GM10248 (cell line): Measurements from ENCODE around the gene FOXI2.

Experiments
- CTCF ChIA-PET: fragments of 300-600 bp; sonication (Branson Sonifier 250); formaldehyde crosslinking; extraction: SDS; loops from one replicate; lab custom pipeline; 2021; ENCODE audit warnings: antibody characterized with exemption; lab: Yijun Ruan, JAX
- POLR2A ChIA-PET: fragments of 350-650 bp; sonication (Branson Sonifier 250); formaldehyde crosslinking; extraction: SDS; loops from one replicate; lab custom pipeline; 2020; ENCODE audit warnings: antibody characterized with exemption; lab: Yijun Ruan, JAX
- DNase-seq: peaks from one replicate; pipeline ENCODE4 v3.0.0; 2012; ENCODE audit errors: extremely low spot score
- TF ChIP-seq, protein P1 (sequence below): IDR thresholded peaks from 2 replicates; pipeline ENCODE4 v1.5.1; 2012; ENCODE audit warnings: mild to moderate bottlenecking, low read depth; ENCODE audit errors: extremely low read depth, missing control alignments, control extremely low read depth

FOXI2 gene

DNA sequence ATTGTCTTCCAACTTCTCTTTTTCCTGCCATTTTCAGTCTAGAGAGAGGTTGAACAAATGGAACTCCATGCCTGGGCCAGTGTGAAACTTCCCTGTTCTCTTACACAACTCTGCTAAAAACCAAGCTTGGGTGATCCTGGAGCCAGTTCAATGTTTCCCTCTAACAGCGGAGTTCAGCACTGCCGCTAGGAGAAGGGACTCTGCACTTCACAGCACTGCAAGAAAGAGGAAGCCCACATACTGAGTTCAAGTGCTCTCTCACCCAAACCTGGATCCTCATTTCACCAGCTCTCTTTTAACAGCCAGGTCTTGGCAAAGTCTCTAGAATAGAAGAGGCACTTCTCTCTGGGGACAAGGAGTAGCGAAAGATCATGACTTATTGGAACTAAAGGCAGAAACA is 18.8 kb downstream of the FOXI2 start:
- ChIA-PET CTCF (interaction anchor here (1.4 kb wide), 1 partner anchor 35 kb away, joined by 3 read pairs; no protein-coding TSS in a partner anchor), POLR2A (no interaction called here)
- DNase-seq, result no peak
- TF ChIP-seq, protein P1, sequence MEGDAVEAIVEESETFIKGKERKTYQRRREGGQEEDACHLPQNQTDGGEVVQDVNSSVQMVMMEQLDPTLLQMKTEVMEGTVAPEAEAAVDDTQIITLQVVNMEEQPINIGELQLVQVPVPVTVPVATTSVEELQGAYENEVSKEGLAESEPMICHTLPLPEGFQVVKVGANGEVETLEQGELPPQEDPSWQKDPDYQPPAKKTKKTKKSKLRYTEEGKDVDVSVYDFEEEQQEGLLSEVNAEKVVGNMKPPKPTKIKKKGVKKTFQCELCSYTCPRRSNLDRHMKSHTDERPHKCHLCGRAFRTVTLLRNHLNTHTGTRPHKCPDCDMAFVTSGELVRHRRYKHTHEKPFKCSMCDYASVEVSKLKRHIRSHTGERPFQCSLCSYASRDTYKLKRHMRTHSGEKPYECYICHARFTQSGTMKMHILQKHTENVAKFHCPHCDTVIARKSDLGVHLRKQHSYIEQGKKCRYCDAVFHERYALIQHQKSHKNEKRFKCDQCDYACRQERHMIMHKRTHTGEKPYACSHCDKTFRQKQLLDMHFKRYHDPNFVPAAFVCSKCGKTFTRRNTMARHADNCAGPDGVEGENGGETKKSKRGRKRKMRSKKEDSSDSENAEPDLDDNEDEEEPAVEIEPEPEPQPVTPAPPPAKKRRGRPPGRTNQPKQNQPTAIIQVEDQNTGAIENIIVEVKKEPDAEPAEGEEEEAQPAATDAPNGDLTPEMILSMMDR, result no peak

DNA sequence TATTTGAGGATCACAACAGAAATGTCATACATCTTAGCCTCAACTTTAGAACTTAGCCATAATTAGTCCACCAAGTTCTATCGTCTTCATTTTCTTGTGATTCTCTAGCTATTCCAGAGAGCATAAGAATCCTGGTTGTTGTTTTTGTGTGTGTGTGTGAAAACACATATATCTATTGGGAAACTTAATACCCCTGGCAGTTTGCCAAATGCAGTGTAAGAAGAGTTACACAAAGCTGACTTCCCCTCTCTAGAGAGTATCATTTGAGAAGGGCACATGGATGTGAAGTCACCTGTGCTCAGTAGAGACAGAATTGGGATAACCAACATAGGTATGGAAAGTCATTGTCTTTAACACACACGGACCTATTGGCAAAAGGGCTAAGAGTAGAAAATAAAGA is 19.3 kb downstream of the FOXI2 start:
- POLR2A ChIA-PET, result no interaction called here
- CTCF ChIA-PET, result interaction anchor here (1.6 kb wide), 1 partner anchor 10 kb away, joined by 4 read pairs; no protein-coding TSS in a partner anchor
- DNase-seq, result no peak
- TF ChIP-seq, protein P1, result no peak

DNA sequence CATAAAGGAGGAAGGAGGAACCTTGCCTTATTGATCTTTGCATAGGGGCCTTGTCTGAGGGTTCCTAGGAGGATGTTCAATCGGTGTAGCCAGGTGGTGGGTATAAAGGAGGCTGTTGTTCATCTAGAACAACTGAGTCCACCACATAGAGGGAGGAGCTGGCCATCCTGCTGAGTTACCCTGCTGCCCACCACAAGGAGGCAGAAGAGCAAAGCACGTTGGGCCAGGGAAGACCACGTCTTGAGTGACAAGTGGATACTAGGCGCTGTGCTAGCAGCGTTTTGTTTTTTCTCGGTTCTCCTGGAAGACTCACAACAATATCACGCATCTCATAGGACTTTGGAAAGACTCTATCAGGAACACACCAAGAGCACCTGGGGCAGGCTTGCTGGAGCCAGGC is 20.0 kb downstream of the FOXI2 start:
- POLR2A ChIA-PET, result no interaction called here
- DNase-seq, result no peak
- CTCF ChIA-PET, result interaction anchor here (0.8 to 1.6 kb wide), 3 partner anchors 9 to 52 kb away, joined by 3 to 4 read pairs (median 3); no protein-coding TSS in a partner anchor
- TF ChIP-seq, protein P1, result no peak

DNA sequence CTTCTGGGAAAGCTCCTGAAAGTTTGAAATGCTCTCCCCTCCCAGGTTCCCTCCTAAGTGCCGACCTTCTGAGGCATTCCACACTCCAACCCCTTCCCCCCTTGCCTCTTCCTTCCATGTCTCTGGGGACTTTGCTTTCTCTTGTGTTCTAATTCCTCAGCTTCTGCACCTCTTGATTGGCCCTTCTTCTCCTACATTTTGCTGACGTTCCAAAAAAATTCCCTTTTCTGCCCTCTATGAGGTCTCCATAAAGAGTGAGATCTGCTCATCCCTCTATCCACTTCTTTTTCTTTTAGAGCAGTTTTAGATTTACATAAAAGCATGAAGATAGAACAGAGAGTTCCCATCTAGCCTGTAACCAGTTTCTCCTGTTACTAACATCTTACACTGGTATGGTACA is 22.3 kb downstream of the FOXI2 start:
- POLR2A ChIA-PET, result no interaction called here
- TF ChIP-seq, protein P1, result no peak
- CTCF ChIA-PET, result interaction anchor here (0.8 kb wide), 1 partner anchor 66 kb away, joined by 3 read pairs; no protein-coding TSS in a partner anchor
- no peak for DNase-seq

GRCh38 chr10:127762925-127763324 is 25.9 kb downstream of the FOXI2 start:
- TF ChIP-seq, protein P1, result no peak
- ChIA-PET POLR2A (no interaction called here), CTCF (interaction anchor here (1.0 to 1.5 kb wide), 3 partner anchors 11 to 20 kb away, joined by 3 read pairs; no protein-coding TSS in a partner anchor)
- no peak for DNase-seq

- CTCF ChIA-PET, result no interaction called here
- TF ChIP-seq, protein P1, result no peak
- POLR2A ChIA-PET, result no interaction called here
- no peak for DNase-seq
These were observed 38.0 kb downstream of the FOXI2 start for GRCh38 chr10:127774766-127775559.
